Mesenchymal stem cell (in vitro differentiated cells and primary cell): ENCODE data around the gene PDYN.
A peak's percentile ranks its signal among the peaks of the same experiment; 100 is the strongest.

Experiments used
- DNase-seq: peaks from one replicate; pipeline ENCODE4 v3.0.0-alpha.2; 2013
- H2AFZ ChIP-seq: one replicate; pipeline ENCODE4 v1.6.1; 2013; ENCODE audit warnings: low read depth, mild to moderate bottlenecking, control low read depth, inconsistent platforms, low read length, moderate library complexity
- H2AK5ac ChIP-seq: 2 replicates; pipeline ENCODE4 v1.6.1; 2013; ENCODE audit warnings: low read length, moderate library complexity, mild to moderate bottlenecking, inconsistent platforms; ENCODE audit not compliant: severe bottlenecking
- H2BK120ac ChIP-seq: one replicate; pipeline ENCODE4 v1.6.1; 2013; ENCODE audit warnings: low read depth, mild to moderate bottlenecking, inconsistent platforms, low read length, moderate library complexity
- H2BK12ac ChIP-seq, 2 experiments: one replicate each; pipeline ENCODE4 v1.6.1; 2013; ENCODE audit warnings: inconsistent platforms in 2 of 2, low read length in 2 of 2, mild to moderate bottlenecking in 2 of 2, moderate library complexity in 2 of 2, control low read depth in 1 of 2
- H2BK15ac ChIP-seq: one replicate; pipeline ENCODE4 v1.6.1; 2013; ENCODE audit warnings: mild to moderate bottlenecking, low read depth, inconsistent platforms; ENCODE audit not compliant: poor library complexity, severe bottlenecking
- H2BK5ac ChIP-seq: 2 replicates; pipeline ENCODE4 v1.6.1; 2013; ENCODE audit warnings: low read depth, mild to moderate bottlenecking, low read length, control low read depth, inconsistent platforms; ENCODE audit not compliant: poor library complexity, severe bottlenecking
- H3K14ac ChIP-seq, 2 experiments: one replicate each; pipeline ENCODE4 v1.6.1; 2013; ENCODE audit warnings: inconsistent platforms in 2 of 2, low read length in 2 of 2, control low read depth in 1 of 2, mild to moderate bottlenecking in 1 of 2, moderate library complexity in 1 of 2
- H3K18ac ChIP-seq, 2 experiments: one replicate each; pipeline ENCODE4 v1.6.1; 2013; ENCODE audit warnings: inconsistent platforms in 2 of 2, low read length in 2 of 2, control low read depth in 1 of 2, low read depth in 1 of 2, mild to moderate bottlenecking in 1 of 2
- H3K23ac ChIP-seq, 2 experiments: one replicate each; pipeline ENCODE4 v1.6.1; 2013; ENCODE audit warnings: inconsistent platforms in 2 of 2, low read length in 2 of 2, mild to moderate bottlenecking in 2 of 2, moderate library complexity in 2 of 2, control low read depth in 1 of 2
- H3K27ac ChIP-seq: 2 replicates; pipeline ENCODE4 v1.5.1; 2013; ENCODE audit warnings: mild to moderate bottlenecking, moderate library complexity, low read length, control low read depth, inconsistent platforms; ENCODE audit not compliant: poor library complexity, severe bottlenecking
- H3K27me3 ChIP-seq, 2 experiments: 2 replicates each; pipeline versions ENCODE4 v1.6.1 to v1.7.0; 2013; ENCODE audit warnings: low read length in 2 of 2, mild to moderate bottlenecking in 2 of 2, moderate library complexity in 2 of 2, control low read depth in 1 of 2, inconsistent platforms in 1 of 2; ENCODE audit not compliant: control insufficient read depth in 1 of 2, insufficient read depth in 1 of 2
- H3K36me3 ChIP-seq, 2 experiments: 2 replicates each; pipeline versions ENCODE4 v1.6.1 to v1.7.0; 2013; ENCODE audit warnings: low read length in 2 of 2, control low read depth in 1 of 2, inconsistent platforms in 1 of 2, low read depth in 1 of 2, mild to moderate bottlenecking in 1 of 2; ENCODE audit not compliant: insufficient read depth in 2 of 2, control insufficient read depth in 1 of 2
- H3K4ac ChIP-seq, 2 experiments: one replicate each; pipeline ENCODE4 v1.6.1; 2013; ENCODE audit warnings: inconsistent platforms in 2 of 2, low read length in 2 of 2, mild to moderate bottlenecking in 2 of 2, moderate library complexity in 2 of 2, control low read depth in 1 of 2, low read depth in 1 of 2
- H3K4me1 ChIP-seq: 2 replicates; pipeline ENCODE4 v1.6.1; 2013; ENCODE audit warnings: low read depth, low read length, control low read depth; ENCODE audit not compliant: control insufficient read depth, insufficient read depth
- H3K4me2 ChIP-seq: 2 replicates; pipeline ENCODE4 v1.6.1; 2013; ENCODE audit warnings: low read length, mild to moderate bottlenecking, inconsistent platforms; ENCODE audit not compliant: poor library complexity, severe bottlenecking
- H3K4me3 ChIP-seq, 2 experiments: 2 replicates each; pipeline versions ENCODE4 v1.5.1 to v1.7.0; 2013; ENCODE audit warnings: low read length in 2 of 2, mild to moderate bottlenecking in 2 of 2, control low read depth in 1 of 2, low read depth in 1 of 2; ENCODE audit not compliant: insufficient read depth in 1 of 2
- H3K79me1 ChIP-seq: replicated peaks from 2 replicates; pipeline ENCODE4 v1.6.1; 2013; ENCODE audit warnings: mild to moderate bottlenecking, control low read depth, low read length, inconsistent platforms; ENCODE audit not compliant: poor library complexity, severe bottlenecking
- H3K9ac ChIP-seq: 2 replicates; pipeline ENCODE4 v1.7.0; 2013; ENCODE audit warnings: mild to moderate bottlenecking, low read length, moderate library complexity
- H3K9me3 ChIP-seq: 2 replicates; pipeline ENCODE4 v1.7.0; 2013; ENCODE audit warnings: mild to moderate bottlenecking, low read length; ENCODE audit not compliant: control insufficient read depth
- H4K8ac ChIP-seq: one replicate; pipeline ENCODE4 v1.6.1; 2013; ENCODE audit warnings: inconsistent platforms, mild to moderate bottlenecking, low read length, moderate library complexity
- H4K91ac ChIP-seq: one replicate; pipeline ENCODE4 v1.6.1; 2013; ENCODE audit warnings: mild to moderate bottlenecking, low read length, inconsistent platforms
- WGBS: methylation state at CpG from one replicate; pipeline ENCODE4 v1.1.7; 2013; ENCODE audit warnings: mixed read lengths; 5-methylcytosine and 5-hydroxymethylcytosine counted together

Gene PDYN

DNA sequence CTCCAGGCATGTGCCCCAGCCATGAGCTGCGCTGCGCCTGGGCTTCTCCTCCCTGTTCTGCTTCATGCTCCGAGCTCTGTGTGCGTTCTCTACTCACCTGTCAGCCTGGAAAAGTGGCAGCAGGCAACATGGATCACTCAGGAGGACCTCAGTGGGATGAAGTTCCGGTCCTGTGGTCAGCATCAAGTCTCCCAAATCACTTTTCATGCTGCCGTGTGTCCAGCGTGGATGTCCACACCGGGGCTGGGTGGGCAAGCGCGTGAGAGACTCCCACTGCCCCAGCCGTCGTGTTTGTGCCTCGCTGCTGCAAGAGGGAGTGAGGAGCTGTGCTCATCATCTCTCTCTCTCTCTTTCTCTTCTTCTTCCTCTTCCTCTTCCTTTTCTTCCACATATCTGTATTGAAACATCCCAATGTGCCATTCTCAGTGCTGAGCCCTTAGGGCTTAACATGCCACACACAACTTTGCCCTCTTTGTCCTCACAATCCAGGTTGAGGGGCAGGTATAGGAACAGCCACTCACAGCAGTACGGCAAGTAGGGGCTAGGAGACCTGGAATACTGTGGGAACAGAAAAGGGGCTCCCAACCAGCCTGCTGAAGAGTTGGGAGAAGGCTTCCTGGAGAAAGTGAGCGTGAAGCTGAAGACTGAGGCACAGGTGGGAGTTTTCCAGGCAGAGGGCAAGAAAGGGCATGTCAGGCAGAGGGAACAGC, 3.8 kb upstream of the PDYN start:
- H3K14ac ChIP-seq, result no peak overlapping the region
- H3K4me3 ChIP-seq, result no peak overlapping the region
- H3K23ac ChIP-seq, result no peak overlapping the region
- H4K8ac ChIP-seq, result no peak overlapping the region
- no peaks in the 10 kb centered on the region for H3K9me3 ChIP-seq
- H3K4me2 ChIP-seq, result no peak overlapping the region
- no peaks in the 10 kb centered on the region for H3K4me1 ChIP-seq
- no peak overlapping the region for H3K4ac ChIP-seq
- DNase-seq, result no peak
- H2BK15ac ChIP-seq, result no peak overlapping the region
- no peak overlapping the region for H2BK5ac ChIP-seq
- H3K27ac ChIP-seq, result no peak overlapping the region
- no peak overlapping the region for H3K9ac ChIP-seq
- H3K18ac ChIP-seq, result no peak overlapping the region
- no peak overlapping the region for H4K91ac ChIP-seq
- 73% methylated on average over 15 of the region's 15 CpGs for WGBS
- H3K27me3 ChIP-seq, result peaks cover 53 to 94% of the 10 kb centered on the region in 2 experiments
- no peak overlapping the region for H2AFZ ChIP-seq
- no peak overlapping the region for H2BK120ac ChIP-seq
- H2BK12ac ChIP-seq, result no peak overlapping the region
- no peaks in the 10 kb centered on the region for H3K79me1 ChIP-seq
- H3K36me3 ChIP-seq, result no peaks in the 10 kb centered on the region
- H2AK5ac ChIP-seq, result no peak overlapping the region

DNA sequence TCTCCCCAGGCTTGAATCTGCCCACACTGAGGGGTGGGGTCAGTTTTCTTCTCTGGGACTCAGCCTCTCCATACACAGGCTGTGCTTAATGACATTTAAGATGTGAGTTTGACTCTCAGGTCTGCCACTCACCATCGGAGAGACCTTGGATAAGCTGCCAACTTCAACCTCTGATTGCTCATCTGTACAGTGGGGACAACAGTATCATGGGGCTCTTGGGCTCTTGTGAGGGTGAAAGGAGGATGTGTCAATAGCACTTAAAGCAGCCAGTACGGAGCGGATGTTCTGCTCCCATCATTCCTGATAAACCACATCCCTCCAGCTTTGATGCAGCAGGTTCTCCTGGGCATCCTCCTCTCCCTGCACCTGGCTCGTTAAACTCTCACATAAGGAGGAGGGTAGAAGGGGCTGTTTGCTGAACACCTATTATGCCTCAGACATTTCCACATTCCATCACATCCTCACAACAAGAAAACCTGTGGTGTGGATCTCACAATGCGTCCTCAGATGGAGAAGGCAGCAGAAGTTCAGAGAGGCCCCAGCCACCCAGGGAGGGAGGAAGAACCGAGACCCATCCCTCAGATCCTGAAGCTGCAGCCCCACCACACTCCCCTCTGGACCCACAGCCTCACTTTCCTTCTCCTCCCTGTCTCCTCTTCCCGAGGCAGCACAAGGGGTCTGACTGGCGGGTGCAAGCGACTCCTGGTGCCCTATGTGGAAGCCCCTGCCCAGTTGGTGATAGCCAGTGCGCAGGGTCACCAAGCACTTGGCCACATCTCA, 1.9 kb upstream of the PDYN start:
- Histone ChIP-seq H3K4me3 (no peak overlapping the region), H3K9me3 (no peaks in the 10 kb centered on the region), H4K8ac (no peak overlapping the region), H3K79me1 (no peaks in the 10 kb centered on the region), H3K14ac (no peak overlapping the region), H3K9ac (no peak overlapping the region), H3K4me2 (no peak overlapping the region), H3K36me3 (no peaks in the 10 kb centered on the region), H3K4me1 (no peaks in the 10 kb centered on the region), H2BK5ac (no peak overlapping the region), H4K91ac (peak overlapping the region; percentile 11), H3K23ac (no peak overlapping the region), H2AK5ac (no peak overlapping the region), H2BK12ac (no peak overlapping the region), H3K27ac (no peak overlapping the region), H2BK15ac (no peak overlapping the region), H2AFZ (no peak overlapping the region), H3K27me3 (peaks cover 68 to 94% of the 10 kb centered on the region in 2 experiments), H2BK120ac (no peak overlapping the region), H3K18ac (no peak overlapping the region), H3K4ac (no peak overlapping the region)
- DNase-seq, result no peak
- 83% methylated on average over 8 of the region's 10 CpGs for WGBS

DNA sequence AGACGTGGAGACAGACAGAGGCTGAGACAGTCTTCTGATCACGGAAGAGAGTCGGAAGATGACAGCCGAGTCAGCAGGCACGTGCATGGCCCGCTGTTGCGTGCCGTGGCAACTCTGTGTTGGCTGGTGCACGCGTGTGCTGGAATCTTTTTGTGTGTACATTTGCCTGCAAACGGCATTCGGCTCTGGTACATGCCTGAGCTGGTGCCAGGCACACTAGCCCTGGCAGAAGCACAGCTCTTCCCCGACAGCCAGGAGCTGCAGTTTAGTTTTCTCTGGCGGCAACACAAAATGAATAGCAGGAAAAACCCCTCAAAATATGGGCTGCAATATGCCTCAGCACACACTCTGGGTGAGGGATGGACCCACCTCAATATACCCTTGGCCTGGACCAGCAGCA, 769 bp upstream of the PDYN start:
- H4K8ac ChIP-seq, result no peak overlapping the region
- no peaks in the 10 kb centered on the region for H3K36me3 ChIP-seq
- H2BK12ac ChIP-seq, result no peak overlapping the region
- H3K4me2 ChIP-seq, result no peak overlapping the region
- H3K18ac ChIP-seq, result no peak overlapping the region
- WGBS, result 91% methylated on average over 14 of the region's 14 CpGs
- no peak for DNase-seq
- H3K23ac ChIP-seq, result peak overlapping the region in 1 of 2 experiments; percentile 9
- no peak overlapping the region for H2BK120ac ChIP-seq
- H2BK15ac ChIP-seq, result no peak overlapping the region
- no peak overlapping the region for H3K9ac ChIP-seq
- H3K4me1 ChIP-seq, result no peaks in the 10 kb centered on the region
- no peak overlapping the region for H3K4ac ChIP-seq
- H3K79me1 ChIP-seq, result no peaks in the 10 kb centered on the region
- no peak overlapping the region for H3K27ac ChIP-seq
- peaks cover 72 to 98% of the 10 kb centered on the region in 2 experiments for H3K27me3 ChIP-seq
- H3K14ac ChIP-seq, result no peak overlapping the region
- H3K4me3 ChIP-seq, result no peak overlapping the region
- no peak overlapping the region for H4K91ac ChIP-seq
- H2AK5ac ChIP-seq, result no peak overlapping the region
- no peaks in the 10 kb centered on the region for H3K9me3 ChIP-seq
- no peak overlapping the region for H2AFZ ChIP-seq
- H2BK5ac ChIP-seq, result no peak overlapping the region

DNA sequence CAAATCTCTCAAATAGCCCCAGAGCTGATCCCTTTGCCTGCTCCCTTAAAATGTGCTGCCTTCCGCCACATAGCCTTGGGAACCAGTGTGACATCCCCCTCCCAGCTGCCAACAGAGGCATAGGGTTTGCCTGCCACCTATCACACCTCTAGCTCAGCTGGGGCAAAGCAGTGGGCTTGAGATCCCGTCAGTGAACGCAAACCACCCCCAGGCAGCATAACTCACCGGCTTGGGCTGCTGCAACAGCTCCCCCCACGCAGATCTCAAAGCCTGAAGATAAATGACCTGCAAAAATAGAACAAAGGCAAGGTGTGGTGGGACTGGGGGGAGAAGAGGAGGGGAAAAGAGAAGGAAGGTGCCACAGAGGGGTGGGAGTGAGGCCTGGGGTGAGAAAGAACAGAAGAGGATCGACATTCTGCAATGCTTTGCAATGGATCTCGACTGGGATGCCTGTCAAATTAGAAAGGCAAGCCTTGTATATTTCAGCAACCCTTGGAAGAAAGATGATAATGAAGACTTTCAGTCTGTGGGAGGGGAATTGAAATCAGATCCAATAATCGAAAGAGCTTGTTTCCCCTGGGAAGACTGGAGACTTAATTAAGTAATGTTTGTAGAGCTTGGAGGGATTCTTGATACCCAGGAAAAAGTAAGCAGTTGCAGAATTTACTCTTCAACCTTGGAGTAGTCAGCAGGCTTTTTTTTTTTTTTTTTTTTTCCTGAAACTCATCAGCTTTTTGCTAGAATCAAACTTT, 1.3 kb downstream of the PDYN start:
- H2AK5ac ChIP-seq, result no peak overlapping the region
- no peak overlapping the region for H2BK120ac ChIP-seq
- H2BK12ac ChIP-seq, result no peak overlapping the region
- 45% methylated on average over 8 of the region's 8 CpGs for WGBS
- no peak overlapping the region for H3K9ac ChIP-seq
- no peak overlapping the region for H3K4me2 ChIP-seq
- no peak overlapping the region for H4K91ac ChIP-seq
- H3K4me1 ChIP-seq, result no peaks in the 10 kb centered on the region
- H3K27ac ChIP-seq, result no peak overlapping the region
- peak overlapping the region in 1 of 2 experiments; percentile 28 for H3K23ac ChIP-seq
- H3K27me3 ChIP-seq, result peaks cover 81 to 93% of the 10 kb centered on the region in 2 experiments
- H3K9me3 ChIP-seq, result no peaks in the 10 kb centered on the region
- no peak overlapping the region for H3K4ac ChIP-seq
- no peak overlapping the region for H2BK5ac ChIP-seq
- H2AFZ ChIP-seq, result no peak overlapping the region
- H3K14ac ChIP-seq, result no peak overlapping the region
- no peaks in the 10 kb centered on the region for H3K36me3 ChIP-seq
- H2BK15ac ChIP-seq, result no peak overlapping the region
- H3K18ac ChIP-seq, result no peak overlapping the region
- DNase-seq, result no peak
- no peaks in the 10 kb centered on the region for H3K79me1 ChIP-seq
- no peak overlapping the region for H3K4me3 ChIP-seq
- H4K8ac ChIP-seq, result no peak overlapping the region
